Right lung (tissue), 5 donors: Measurements from ENCODE around the gene BEST2. TPM values are rescaled to one million over a fixed set of nuclear protein-coding genes. Genes with fewer than 3 reads are reported as not detected.

ENCODE experiments used
- DNase-seq, 2 donors: peaks; one replicate each; pipeline ENCODE4 v3.0.0-alpha.2; 2013
- polyA plus RNA-seq, 5 donors: library from polyadenylated mRNA; unstranded; fragments of 120-200 nt; gene quantifications; one replicate each; pipeline versions ENCODE4 v1.2.1 to v1.2.3, GENCODE V29; 2013; ENCODE audit warnings: inconsistent platforms in 1 of 5, low replicate concordance in 1 of 5; ENCODE audit not compliant: insufficient read length in 5 of 5, insufficient read depth in 1 of 5

Gene BEST2
- polyA plus RNA-seq, 5 donors = 0.09 to 0.19 (median 0.15) TPM; not detected in 1

DNA sequence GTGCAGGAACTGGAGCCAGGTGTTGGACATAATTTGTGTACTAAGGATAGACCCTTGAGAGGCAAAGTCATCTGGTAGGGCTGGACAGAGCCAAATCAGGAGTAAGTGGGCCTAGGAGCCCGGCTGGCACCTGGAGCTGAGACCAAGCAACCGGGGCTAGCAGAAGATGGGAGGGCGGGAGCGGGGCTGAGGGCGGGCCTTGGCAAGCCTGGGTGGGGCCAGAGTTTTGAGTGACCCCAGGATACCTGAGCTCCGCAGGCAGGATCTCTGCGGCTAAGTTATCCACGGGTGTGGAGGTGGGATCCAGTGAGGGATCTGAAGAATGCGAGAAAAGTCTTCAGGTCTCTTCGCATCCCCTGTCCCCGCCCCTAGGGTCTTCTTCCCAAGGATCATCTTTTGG, 15.6 kb downstream of the BEST2 start:
- no peak for DNase-seq

DNA sequence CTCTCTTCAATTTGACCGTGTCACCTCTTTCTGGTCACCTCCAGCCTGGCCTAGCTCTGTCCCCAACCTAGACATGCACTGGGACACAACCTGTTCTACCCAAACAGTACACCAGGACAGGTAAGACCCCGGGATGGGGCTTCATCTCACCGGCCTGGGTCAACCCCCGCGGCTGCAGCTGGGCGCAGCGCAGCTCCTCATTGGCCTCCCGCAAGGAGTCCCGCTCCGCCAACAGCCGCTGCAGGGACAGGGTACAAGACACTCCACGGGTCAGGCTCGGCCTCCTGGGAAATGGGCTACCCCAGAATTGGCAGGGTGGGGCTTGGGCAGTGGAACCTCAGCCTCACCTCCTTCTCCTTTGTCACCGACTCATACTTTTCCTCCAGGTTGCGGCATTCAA, 16.1 kb downstream of the BEST2 start:
- no peak for DNase-seq

DNA sequence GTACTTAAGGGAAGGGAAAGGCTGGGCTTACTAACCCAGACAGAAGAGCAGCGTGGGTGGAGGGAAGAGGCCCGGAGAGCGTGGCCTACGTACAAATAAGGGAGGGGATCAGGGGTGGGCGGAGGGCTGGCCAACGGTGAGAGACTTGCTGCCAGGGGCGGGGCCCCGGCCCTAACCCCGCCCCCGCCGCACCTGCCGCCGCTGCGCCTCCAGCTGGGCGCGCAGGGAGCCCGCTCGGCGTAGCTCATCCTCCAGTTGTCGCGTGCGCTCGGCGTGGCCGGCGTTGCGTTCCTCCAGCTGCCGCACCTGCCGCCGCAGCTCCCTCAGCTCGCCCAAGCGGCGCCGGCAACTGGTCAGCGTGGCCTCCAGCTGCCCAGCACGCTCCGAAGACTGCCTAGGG, 18.1 kb downstream of the BEST2 start:
- no peak for DNase-seq

DNA sequence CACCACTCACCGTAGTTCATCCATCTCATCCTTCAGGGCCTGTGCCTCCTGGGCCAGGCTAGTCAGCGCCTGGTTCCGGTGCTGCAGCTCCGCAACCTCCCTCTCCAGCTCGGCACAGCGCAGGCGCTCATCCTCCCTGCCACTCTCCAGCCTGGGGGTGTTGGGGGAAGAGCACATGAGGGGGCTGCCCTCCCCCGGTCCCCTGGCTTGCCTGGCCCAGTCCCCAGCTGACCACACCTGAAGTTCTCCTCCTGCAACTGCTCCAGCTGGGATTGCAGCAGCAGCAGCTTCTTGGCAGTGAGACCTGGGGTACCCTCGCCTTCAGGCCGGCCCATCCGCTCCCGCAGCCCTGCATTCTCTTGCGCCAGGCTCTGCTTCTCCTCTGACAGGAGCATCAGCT, 19.3 kb downstream of the BEST2 start:
- no peak for DNase-seq

DNA sequence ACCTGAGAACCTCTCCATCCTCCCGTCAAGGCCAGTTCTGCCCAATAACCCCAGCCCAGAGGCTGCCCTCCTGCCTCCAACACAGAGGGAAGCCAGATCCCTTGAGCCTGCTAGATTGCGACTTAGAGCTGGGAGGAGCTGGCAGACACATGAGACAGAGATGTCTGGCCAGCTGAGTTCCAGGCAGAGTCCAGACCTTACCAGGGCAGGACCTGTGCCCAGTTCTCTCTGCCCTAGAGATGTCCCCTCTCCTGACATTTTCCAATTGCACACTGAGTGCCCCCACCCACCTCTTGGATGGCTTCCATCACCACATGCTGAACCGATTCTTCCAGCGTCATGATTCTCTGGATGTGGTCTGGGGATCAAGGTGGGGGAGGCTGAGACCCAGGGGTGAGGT, 20.7 kb downstream of the BEST2 start:
- DNase-seq = no peak

DNA sequence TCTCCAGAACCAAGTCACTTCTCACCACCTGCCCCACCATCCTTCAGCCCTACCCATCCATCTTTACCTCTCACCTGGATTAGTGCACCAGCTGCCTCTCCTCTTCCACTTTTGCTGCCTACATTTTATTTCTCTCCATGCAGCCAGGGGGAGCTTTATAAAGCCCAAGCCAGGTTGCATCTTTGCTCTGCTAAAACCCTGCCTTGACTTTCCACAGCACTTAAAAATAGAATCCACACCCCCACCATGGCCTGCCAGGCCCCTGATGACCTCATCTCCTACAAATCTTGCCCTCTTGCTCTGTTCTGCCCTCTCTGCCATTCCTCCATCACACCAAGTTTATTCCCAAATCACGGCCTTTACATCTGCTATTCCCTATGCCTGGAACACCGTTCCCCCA, 22.0 kb downstream of the BEST2 start:
- no peak for DNase-seq

DNA sequence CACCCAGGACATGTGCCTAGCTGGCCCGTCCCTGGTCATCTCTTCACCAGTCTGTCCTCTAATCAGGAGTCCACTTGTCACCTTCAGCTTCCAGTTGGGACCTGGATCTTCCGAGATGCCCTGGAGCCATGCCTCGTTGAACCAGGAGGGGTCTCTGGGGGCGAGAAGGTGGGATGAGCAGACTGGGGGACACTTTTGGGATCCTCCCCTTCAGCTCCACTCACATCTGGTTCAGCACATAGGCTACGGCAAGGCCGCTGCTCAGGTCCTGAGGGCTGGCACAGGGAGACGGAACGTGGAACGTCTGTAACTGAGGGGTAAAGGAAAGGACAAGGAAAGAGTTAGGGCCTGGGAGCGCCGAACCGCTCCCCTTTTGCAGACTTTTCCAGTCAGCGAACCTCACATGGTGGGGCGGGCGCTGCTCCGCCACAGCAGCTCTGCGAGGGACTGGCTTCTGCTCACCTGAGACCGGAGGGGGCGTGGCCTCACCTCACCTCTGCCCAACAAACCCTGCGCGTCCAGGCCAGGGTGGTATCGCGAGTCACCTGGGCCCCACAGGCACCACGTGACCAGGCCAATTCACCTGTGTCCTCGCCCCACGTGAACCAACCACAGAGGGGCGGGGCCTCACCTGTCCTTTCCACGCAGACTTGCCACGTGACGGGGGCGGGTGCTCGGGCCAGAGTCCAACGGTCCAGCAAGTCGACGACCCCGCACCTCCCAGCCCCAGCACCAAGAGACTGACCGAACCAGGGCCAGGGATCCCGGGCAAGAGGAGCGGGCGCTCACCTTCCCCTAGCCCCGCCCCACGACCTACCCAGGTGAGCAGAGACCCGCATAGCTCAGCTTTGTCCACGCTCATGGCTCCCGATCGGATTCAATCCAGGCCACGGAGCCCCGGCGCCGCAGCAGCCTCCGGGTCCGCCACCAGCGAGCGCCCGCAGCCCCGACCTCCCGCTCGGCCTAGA, 23.3 kb downstream of the BEST2 start, which contains the start of gene HOOK2:
Gene HOOK2 (minus strand): TSS at position 965 of the 968 bp plus-strand sequence. CDS start 103 bp downstream, at position 862.
- DNase-seq = peak; percentile 69 to 79

DNA sequence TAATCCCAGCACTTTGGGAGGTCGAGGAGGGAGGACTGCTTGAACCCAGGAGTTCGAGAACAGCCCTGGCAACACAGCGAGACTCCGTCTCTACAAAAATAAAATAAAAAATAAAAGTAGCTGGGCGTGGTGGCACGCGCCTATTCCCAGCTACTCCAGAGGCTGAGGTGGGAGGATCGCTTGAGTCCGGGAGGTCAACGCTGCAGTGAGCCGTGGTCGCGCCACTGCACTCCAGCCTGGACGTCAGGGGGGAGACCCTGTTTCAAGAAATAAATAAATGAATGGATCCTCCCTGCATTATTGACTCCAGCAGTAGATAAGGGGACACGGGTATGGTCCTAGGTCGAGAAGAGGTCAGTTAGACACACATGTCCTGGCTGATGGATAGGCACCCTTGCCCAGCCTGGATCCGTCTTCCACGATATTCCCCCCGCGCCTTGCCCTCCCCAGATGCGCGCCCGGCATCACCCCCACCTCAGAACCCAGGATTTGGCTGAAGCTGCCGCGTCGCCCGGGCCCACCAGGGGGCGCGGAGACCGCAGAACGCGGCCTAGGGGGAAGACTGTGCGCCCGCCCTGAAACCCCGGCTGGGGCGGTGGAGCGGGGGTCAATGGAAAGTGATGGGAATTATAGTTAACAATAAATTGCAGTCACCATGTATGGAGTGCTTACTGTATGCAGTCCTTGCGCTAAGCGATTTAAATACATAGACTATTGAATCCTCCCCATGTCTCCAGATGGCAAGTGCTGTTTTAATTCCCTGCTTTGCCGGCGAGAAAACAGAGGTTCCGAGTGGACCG, 25.8 kb downstream of the BEST2 start:
- DNase-seq = peak; percentile 65 to 73

DNA sequence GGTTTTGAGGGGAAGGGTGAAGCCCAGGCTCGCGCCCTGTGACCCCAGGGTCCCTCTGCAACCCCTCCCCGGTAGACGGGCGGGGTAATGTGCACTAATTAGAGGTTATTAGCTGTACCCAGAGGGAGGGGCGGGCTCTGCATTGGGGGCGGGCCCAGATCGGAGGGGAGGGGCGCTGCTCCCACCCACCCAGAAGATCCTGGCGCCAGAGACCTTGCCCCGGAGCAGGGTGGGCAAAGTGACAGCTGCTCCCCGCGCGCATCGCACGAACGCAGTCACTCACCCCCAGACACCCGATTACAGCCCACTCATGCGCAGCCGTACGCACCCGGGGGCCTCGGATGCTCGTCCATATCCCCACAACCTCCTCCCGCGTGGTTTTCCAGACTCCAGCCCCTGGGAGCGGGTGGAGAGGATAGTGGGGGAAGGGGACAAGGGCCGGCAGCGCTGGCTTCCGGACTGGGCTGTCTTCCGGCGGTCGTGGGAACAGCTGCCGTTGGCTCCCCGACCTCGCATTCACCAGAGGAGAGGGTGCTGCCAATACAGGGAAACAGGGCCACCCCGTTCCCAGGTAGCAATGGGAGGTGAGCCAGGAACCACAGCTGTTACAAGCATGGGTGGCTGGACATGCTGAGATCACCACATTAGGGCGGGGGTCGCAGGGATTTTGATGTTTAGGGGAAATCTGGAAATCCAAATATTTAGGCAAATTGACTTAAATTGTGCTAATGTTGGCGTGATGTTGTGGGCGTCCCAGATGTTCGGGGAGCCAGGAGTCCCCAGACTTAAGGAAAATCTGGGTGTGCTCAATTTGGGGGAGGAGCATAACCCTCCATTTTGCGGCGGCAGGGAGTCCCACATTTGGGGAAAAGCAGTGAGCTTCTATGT, 26.7 kb downstream of the BEST2 start:
- peak; percentile 71 to 74 for DNase-seq

DNA sequence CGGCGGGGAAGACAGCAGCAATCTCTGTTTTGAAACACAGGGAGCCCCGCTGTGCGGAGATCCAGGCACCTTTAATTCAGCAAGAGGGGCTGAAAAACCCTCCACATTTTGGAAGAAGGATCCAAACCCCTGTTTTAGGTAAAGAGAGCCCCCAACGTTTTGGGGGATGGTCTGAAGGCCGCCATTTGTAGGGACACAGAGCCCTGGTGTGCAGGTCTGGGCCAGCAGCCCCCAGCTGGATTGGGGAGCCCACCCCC, 27.2 kb downstream of the BEST2 start:
- DNase-seq = no peak

DNA sequence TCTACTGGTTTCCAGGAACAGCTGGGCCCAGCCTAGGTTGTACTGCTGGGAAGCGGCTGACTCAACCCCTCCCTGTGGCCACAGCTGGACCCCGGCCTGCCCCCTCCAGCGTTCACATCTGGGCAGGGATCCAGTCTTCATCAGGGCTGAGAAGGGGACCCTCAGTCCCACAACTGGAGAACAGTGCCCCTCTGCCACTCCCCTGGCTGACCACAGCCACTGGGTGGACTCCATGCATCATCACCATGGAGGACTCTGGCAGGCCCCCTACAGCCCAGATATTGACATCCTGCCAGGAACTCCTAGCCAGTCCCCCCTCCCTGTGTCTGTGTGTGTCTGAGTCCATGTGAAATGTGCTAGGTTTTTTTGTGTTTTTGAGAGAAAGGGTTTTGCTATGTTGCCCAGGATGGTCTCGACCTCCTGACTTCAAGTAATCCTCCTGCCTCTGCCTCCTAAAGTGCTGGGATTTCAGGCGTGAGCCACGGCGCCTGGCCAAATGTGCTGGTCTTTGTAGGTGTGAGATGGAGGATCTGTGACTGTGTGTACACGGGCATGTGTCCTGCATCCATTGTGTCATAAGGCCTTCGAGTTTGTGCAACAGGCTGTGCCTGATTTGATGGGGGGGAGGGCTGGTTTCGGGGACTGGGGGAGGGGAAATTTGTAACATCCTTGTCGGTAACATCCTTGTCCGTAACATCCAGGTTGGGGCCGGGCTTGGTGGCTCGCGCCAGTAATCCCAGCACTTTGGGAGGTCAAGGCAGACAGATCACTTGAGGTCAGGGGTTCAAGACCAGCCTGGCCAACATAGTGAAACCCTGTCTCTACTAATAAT, 27.8 kb downstream of the BEST2 start:
- DNase-seq = peak; percentile 80 to 87

DNA sequence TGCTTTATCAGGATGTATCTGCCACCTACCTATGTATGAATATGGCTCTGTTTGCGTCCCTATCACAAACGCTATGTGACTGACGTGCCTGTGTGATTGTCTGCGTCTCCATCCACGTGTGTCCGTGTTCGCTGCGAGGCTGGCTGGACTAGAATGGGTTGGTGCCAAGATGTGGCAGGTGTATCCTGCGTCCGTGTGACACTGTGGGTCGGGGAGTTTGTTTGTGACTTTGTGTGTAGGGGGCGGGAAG, 30.5 kb downstream of the BEST2 start:
- DNase-seq = no peak

DNA sequence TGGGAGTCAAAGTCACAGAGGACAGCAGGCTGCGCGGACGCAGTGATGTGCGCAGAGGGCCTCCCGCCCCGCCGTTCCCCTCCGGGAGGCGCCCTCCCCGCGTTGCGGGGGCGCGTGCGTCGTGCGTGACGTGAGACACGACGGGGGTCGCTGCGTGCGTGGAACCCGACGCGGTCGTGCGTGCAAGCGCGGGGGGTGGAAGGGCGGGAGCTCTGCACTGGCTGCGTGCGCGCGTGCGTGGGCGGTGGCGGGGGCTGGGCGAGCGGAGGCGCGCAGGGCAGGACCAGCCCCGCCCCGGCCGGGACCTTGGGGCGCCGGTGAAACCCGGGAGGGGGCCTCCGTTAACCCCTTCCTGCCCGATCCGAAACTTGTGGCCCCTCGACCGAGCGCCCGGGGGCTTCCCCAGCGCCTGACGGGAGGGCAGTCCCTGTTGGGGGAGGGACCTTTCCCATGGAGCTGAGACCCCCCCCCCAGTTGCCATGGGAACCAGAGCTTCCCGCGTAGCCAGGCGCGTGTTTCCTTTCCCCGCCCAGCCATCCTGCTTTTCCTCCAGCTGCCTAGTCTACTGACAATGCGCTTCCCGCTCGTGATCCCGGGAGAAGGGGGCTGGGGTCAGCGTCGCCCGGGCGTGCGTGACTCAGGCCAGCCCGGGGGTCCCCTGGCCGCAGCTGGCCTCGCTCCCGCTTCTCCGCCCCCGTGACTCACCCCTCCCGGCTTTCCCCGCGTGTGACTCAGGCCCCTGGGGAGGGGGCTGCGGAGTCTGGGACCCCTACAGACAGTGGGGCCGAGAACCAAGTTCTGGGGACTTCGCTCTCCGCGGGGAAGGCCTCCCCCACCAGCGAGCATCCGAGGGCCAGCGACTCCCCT, 31.1 kb downstream of the BEST2 start:
- DNase-seq = peak; percentile 86 to 88

DNA sequence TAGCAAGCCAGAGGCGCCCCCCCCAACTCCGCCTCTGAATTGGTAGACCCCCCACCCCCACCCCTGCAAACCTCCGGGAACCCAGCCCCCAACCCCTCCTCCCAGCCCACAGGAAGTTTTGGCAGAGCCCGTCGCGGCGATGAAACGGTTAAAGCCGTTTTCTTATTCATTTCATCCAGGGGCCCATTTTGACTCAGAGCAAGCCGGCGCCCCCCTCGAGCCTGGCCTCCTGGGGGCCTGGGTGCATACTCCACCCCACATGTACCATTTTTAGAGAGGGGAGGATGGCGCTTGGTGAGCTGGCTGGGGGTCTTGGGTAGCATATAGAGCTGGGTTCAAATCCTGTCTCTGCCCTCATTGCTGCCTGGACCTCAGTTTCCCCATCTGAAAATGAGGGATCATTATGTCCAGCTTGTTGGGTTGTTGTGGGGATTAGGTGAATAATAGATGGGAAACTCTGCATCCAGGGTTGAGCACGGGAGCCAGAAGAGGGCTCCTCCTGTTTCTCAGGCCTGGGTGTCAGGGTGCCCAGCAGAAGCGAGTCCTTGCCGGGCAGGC, 31.8 kb downstream of the BEST2 start:
- DNase-seq = no peak

DNA sequence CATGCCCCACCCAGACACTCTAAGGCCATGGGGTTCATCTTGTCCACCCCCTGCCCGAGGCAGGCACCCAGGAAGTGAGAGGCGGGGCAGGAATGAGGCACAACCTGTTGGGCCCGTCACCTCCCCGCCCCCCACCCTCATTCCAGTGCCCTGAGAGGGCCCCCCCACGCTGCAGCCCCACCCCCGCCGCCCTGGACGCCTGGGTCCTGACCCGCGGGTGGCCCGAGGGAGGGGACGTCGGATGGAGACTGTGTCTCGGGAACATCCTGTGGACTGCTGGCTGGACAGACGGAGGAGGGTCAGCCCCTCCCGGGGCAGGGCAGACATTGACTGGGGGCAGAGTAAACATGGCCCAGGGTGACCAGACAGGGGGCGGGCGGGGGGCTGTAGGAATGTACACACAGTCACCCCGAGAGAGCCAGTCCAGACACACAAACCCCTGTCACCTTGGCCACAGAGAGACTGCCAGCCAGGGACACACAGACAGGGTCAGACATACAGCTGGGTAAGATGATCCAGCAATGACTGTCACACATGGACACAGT, 32.3 kb downstream of the BEST2 start:
- DNase-seq = no peak

DNA sequence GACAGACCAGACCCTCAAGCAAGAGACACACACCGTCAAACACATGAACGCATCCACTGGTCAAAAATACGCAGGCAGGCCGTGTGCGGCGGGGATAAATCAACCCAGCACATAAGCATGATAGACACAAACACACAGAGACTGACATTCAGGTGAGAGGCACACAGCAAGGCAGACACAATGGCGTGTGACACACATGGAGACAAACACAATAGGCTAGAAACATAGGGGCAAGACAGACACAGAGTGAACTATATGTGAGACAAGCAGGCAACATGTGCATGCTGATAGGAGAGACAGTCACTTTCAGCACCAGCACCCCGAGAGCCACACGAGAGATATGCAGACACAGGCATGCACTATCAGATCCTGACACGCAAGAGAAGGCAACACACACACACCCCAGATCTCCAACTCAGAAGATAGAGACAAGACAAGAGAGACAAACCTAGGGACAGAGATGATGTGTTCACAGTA, 32.8 kb downstream of the BEST2 start:
- DNase-seq = no peak

DNA sequence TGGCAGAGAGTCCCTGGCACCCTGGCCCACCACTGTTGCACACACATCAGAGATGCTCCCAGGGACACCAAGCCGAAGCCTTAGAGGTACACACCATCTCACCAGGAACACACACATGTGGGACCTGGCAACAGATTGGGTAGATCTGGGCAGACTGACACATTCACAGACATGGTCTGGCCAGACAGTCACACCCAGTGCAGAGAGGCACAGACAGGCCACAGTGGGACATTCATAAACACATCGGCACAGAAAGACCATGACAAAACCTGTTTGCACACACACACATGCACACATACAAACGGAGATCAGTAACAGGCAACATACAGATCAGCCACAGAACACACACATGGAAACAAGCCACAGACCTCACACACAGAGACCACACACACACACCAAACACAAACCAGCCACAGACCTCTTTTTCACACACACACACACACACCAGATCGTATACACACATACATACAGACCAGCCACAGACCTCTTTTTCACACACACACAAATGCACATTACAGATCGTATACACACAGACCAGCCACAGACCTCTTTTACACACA, 33.4 kb downstream of the BEST2 start:
- DNase-seq = peak in 1 of 2 donors; percentile 34

DNA sequence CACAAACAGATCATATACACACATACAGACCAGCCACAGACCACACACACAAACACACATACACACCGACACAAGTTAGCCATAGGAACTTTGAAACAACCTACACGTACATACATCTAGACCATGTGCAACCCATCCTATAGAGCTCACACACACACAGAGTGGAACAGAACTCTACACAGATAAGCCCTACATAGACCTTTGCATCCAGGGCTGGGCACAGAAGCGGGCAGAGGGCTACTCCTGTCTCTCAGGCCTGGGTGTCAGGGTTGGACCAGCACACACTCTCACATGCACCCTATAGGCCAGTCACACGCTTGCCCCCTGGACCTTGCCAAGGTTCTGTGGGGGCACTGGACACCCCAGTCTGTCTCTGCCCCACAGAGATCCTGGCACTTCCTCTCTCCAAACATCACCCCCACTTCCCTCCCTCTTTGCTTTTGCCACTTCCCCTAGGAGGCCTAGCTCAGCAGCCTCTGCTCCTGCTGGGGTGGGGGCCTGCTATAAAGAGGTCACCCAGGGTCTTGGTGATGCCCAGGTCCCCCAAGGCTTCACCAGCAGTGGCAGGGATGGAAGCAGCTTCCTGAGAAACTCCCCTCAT, 33.9 kb downstream of the BEST2 start:
- DNase-seq = no peak
